HCT116 (cell line): Measurements from ENCODE around the gene PPP1R15A. TPM values are rescaled to one million over a fixed set of nuclear protein-coding genes. Genes with fewer than 3 reads are reported as not detected.

Source experiments
- ATAC-seq: fragments of 200-7000 bp; cut with Tn5 transposase; 2 replicates; pipeline ENCODE4 v1.9.1; 2020; ENCODE audit warnings: mild to moderate bottlenecking, moderate library complexity
- BruUV-seq: library from RNA; stranded (reverse); fragments of 400-500 nt; replicated peaks from 2 replicates; lab custom pipeline; 2021; lab: Mats Ljungman, UMichigan
- CTCF ChIA-PET: fragments of 300-600 bp; sonication (Branson Sonifier 250); formaldehyde crosslinking; loops from one replicate; lab custom pipeline; 2021; ENCODE audit warnings: antibody characterized with exemption; lab: Charles Lee
- POLR2A ChIA-PET: fragments of 300-600, 350-600 bp; sonication (Branson Sonifier 250); formaldehyde crosslinking; loops from one replicate; lab custom pipeline; 2021; ENCODE audit warnings: antibody characterized with exemption; lab: Charles Lee
- RAD21 ChIA-PET, 2 experiments: fragments of 300-600 bp; sonication (Branson Sonifier 250); formaldehyde crosslinking; loops; one replicate each; lab custom pipeline; 2023; ENCODE audit warnings: low total read pairs in 2 of 2; ENCODE audit not compliant: uncharacterized antibody in 2 of 2, unreplicated experiment in 2 of 2, low non-redundant PET in 1 of 2; lab: Charles Lee
- DNase-seq: peaks from one replicate; pipeline ENCODE4 v3.0.0-alpha.2; 2010; ENCODE audit warnings: low read depth, low spot score
- H2AFZ ChIP-seq: fragments of 200-600 bp; shearing (Covaris generic), sonication (generic); 2 replicates; pipeline ENCODE4 v1.6.1; 2017; ENCODE audit warnings: low read depth, mixed run types, mixed read lengths, antibody characterized with exemption, low read length; ENCODE audit not compliant: poor library complexity, severe bottlenecking
- H3K27ac ChIP-seq: 2 replicates; pipeline ENCODE4 v1.5.1; 2012; ENCODE audit warnings: low read depth, low read length
- H3K27me3 ChIP-seq: fragments of 200-600 bp; sonication (generic); 2 replicates; pipeline ENCODE4 v1.6.1; 2016; ENCODE audit warnings: mixed run types, low read length, mixed read lengths; ENCODE audit not compliant: insufficient read depth
- H3K36me3 ChIP-seq, 2 experiments: fragments of 200-500 bp in 1 of 2; fragments of 200-600 bp in 1 of 2; sonication (Bioruptor generic) in 1 of 2; sonication (generic) in 1 of 2; 2 replicates each; pipeline versions ENCODE4 v1.5.1 to v1.6.1; 2014 to 2016; ENCODE audit warnings: low read length in 2 of 2, inconsistent platforms in 1 of 2, mixed read lengths in 1 of 2, mixed run types in 1 of 2; ENCODE audit not compliant: insufficient read depth in 2 of 2, control insufficient read depth in 1 of 2
- H3K4me1 ChIP-seq, 2 experiments: fragments of 200-600 bp in 1 of 2; sonication (generic) in 1 of 2; 2 replicates each; pipeline versions ENCODE4 v1.5.1 to v1.6.1; 2012 to 2017; ENCODE audit warnings: low read length in 2 of 2, inconsistent platforms in 1 of 2, mild to moderate bottlenecking in 1 of 2, mixed read lengths in 1 of 2, mixed run types in 1 of 2, moderate library complexity in 1 of 2; ENCODE audit not compliant: insufficient read depth in 2 of 2, control insufficient read depth in 1 of 2
- H3K4me2 ChIP-seq: fragments of 200-600 bp; sonication (generic); 2 replicates; pipeline ENCODE4 v1.6.1; 2017; ENCODE audit warnings: mixed run types, low read length, mixed read lengths
- H3K4me3 ChIP-seq, 2 experiments: fragments of 200-600 bp in 1 of 2; sonication (generic) in 1 of 2; replicated peaks in 1 of 2; 2 replicates each; pipeline ENCODE4 v1.5.1; 2011 to 2016; ENCODE audit warnings: low read length in 2 of 2, control low read depth in 1 of 2, low read depth in 1 of 2, mild to moderate bottlenecking in 1 of 2, mixed read lengths in 1 of 2, mixed run types in 1 of 2
- H3K79me2 ChIP-seq: fragments of 200-600 bp; sonication (generic); 2 replicates; pipeline ENCODE4 v1.6.1; 2017; ENCODE audit warnings: mild to moderate bottlenecking, mixed run types, low read length, moderate library complexity, mixed read lengths; ENCODE audit not compliant: insufficient read depth
- H3K9ac ChIP-seq: fragments of 200-600 bp; sonication (generic); 2 replicates; pipeline ENCODE4 v1.6.1; 2016; ENCODE audit warnings: low read length, mixed read lengths
- H3K9me2 ChIP-seq: fragments of 200-600 bp; sonication (generic), shearing (Covaris generic); 2 replicates; pipeline ENCODE4 v1.6.1; 2017; ENCODE audit warnings: mixed run types, mild to moderate bottlenecking, moderate library complexity; ENCODE audit not compliant: insufficient read depth
- H3K9me3 ChIP-seq, 2 experiments: fragments of 200-500 bp in 1 of 2; fragments of 200-600 bp in 1 of 2; sonication (Bioruptor generic) in 1 of 2; sonication (generic) in 1 of 2; 2 replicates each; pipeline ENCODE4 v1.6.1; 2014 to 2017; ENCODE audit warnings: low read length in 2 of 2, mixed read lengths in 2 of 2, inconsistent platforms in 1 of 2, low read depth in 1 of 2, mild to moderate bottlenecking in 1 of 2, mixed run types in 1 of 2, moderate library complexity in 1 of 2; ENCODE audit not compliant: control insufficient read depth in 1 of 2, insufficient read depth in 1 of 2
- H4K20me1 ChIP-seq: fragments of 200-600 bp; sonication (generic), shearing (Covaris generic); 2 replicates; pipeline ENCODE4 v1.6.1; 2017; ENCODE audit warnings: mixed run types, mild to moderate bottlenecking, moderate library complexity; ENCODE audit not compliant: insufficient read depth
- ATF3 ChIP-seq: IDR thresholded peaks from 2 replicates; pipeline ENCODE4 v1.6.1; 2012
- CBX3 ChIP-seq: IDR thresholded peaks from 2 replicates; pipeline ENCODE4 v1.6.1; 2012; ENCODE audit warnings: low read depth
- CEBPB ChIP-seq: IDR thresholded peaks from 2 replicates; pipeline ENCODE4 v1.6.1; 2012; ENCODE audit warnings: low read depth
- EGR1 ChIP-seq: IDR thresholded peaks from 2 replicates; pipeline ENCODE4 v1.6.1; 2012; ENCODE audit warnings: low read depth
- ELF1 ChIP-seq: IDR thresholded peaks from 2 replicates; pipeline ENCODE4 v1.6.1; 2012; ENCODE audit warnings: low read depth, borderline replicate concordance
- JUND ChIP-seq: IDR thresholded peaks from 2 replicates; pipeline ENCODE4 v1.6.1; 2012
- MAX ChIP-seq: IDR thresholded peaks from 2 replicates; pipeline ENCODE4 v1.6.1; 2012
- POLR2A ChIP-seq: IDR thresholded peaks from 2 replicates; pipeline ENCODE4 v1.7.0; 2011; ENCODE audit warnings: borderline replicate concordance; ENCODE audit not compliant: insufficient read depth, insufficient read length; ENCODE audit errors: extremely low read depth
- POLR2AphosphoS5 ChIP-seq: IDR thresholded peaks from 2 replicates; pipeline ENCODE4 v1.6.1; 2011; ENCODE audit warnings: mild to moderate bottlenecking, low read depth, low read length, moderate library complexity
- RAD21 ChIP-seq: IDR thresholded peaks from 2 replicates; pipeline ENCODE4 v1.6.1; 2012; ENCODE audit warnings: low read depth, mild to moderate bottlenecking
- REST ChIP-seq: IDR thresholded peaks from 2 replicates; pipeline ENCODE4 v1.6.1; 2012; ENCODE audit warnings: low read depth
- SIN3A ChIP-seq: IDR thresholded peaks from 2 replicates; pipeline ENCODE4 v1.6.1; 2012; ENCODE audit warnings: low read depth
- SP1 ChIP-seq: IDR thresholded peaks from 2 replicates; pipeline ENCODE4 v1.6.1; 2012; ENCODE audit warnings: low read depth
- SRF ChIP-seq: IDR thresholded peaks from 2 replicates; pipeline ENCODE4 v1.6.1; 2012; ENCODE audit warnings: low read depth
- YY1 ChIP-seq: IDR thresholded peaks from 2 replicates; pipeline ENCODE4 v1.6.1; 2011; ENCODE audit warnings: low read length, low read depth, moderate library complexity, mild to moderate bottlenecking; ENCODE audit not compliant: insufficient replicate concordance; ENCODE audit errors: extremely low read depth
- ZBTB33 ChIP-seq: IDR thresholded peaks from 2 replicates; pipeline ENCODE4 v1.6.1; 2011; ENCODE audit warnings: mild to moderate bottlenecking, low read length, moderate library complexity; ENCODE audit not compliant: insufficient replicate concordance; ENCODE audit errors: extremely low read depth
- ZFX ChIP-seq: fragments of 450-650 bp; IDR thresholded peaks from 2 replicates; pipeline ENCODE4 v1.6.1; 2017
- ZNF274 ChIP-seq: fragments of 200-500 bp; sonication (Bioruptor generic); IDR thresholded peaks from 2 replicates; pipeline ENCODE4 v1.6.1; 2014; ENCODE audit warnings: mild to moderate bottlenecking, low read depth, low read length, inconsistent platforms
- intact Hi-C: fragments of 100-400 bp; cut with micrococcal nuclease; formaldehyde crosslinking; loops from 2 replicates; pipeline ENCODE4 v1.10.0; 2022
- total RNA-seq: library from RNA; stranded (reverse); gene quantifications from one replicate; pipeline ENCODE4 v1.2.1, GENCODE V29; 2021; ENCODE audit not compliant: unreplicated experiment

The PPP1R15A gene
- total RNA-seq, 1 experiment from 2014 or later: 50.3 TPM

- TF ChIP-seq ZNF274 (no peak), CEBPB (no peak), YY1 (no peak), ZFX (no peak), RAD21 (no peak), SP1 (no peak), SIN3A (no peak), JUND (no peak), SRF (no peak), ATF3 (no peak), EGR1 (no peak), POLR2A (no peak)
- TF ChIP-seq, all 23 proteins: peak for 0
These were observed 33.4 kb downstream of the PPP1R15A start (continued) for GRCh38 chr19:48905664-48906063.

DNA sequence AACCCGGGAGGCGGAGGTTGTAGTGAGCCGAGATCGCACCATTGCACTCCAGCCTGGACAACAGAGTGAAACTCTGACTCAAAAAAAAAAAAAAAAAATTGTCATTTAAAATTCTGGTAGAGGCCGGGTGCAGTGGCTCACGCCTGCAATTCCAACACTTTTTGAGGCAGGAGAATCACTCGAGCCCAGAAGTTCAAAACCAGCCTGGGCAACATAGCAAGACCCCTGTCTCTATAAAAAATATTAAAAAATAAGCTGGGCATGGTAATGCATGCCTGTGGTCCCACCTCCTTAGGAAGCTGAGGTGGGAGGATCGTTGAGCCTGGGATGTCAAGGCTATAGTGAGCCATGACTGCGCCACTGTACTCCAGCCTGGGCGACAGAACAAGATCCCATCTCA lies 34.1 kb downstream of the PPP1R15A start:
- Histone ChIP-seq H3K9me3 (no peaks in the 10 kb centered on the region), H3K4me3 (no peak overlapping the region), H3K4me1 (peaks cover 0 to 2% of the 10 kb centered on the region in 2 experiments; a peak in 1 of 4 replicates), H3K4me2 (no peak overlapping the region), H3K36me3 (peaks cover 8% of the 10 kb centered on the region in 2 experiments; a peak in 3 of 4 replicates), H3K9ac (no peak overlapping the region), H3K27ac (no peak overlapping the region), H2AFZ (no peak overlapping the region), H3K79me2 (no peaks in the 10 kb centered on the region), H4K20me1 (no peaks in the 10 kb centered on the region), H3K27me3 (no peaks in the 10 kb centered on the region), H3K9me2 (no peaks in the 10 kb centered on the region)
- no peak for DNase-seq
- ChIA-PET RAD21 (no interaction called here), POLR2A (no interaction called here), CTCF (no interaction called here)
- ATAC-seq: no peak
- no TSS peak for BruUV-seq
- TF ChIP-seq CBX3 (no peak), REST (no peak), ELF1 (no peak), MAX (no peak), ZBTB33 (no peak), SP1 (no peak), ZFX (no peak), POLR2AphosphoS5 (no peak)
- intact Hi-C loops: no loop called here
